MG63 (cell line): ENCODE data around the gene ATG4D. TPM values are rescaled to one million over a fixed set of nuclear protein-coding genes. Genes with fewer than 3 reads are reported as not detected.

Source experiments
- DNase-seq: peaks from one replicate; pipeline ENCODE4 v3.0.0-alpha.2; 2020
- H3K27me3 ChIP-seq: fragments of 250-450 bp; sonication (Bioruptor Pico); 2 replicates; pipeline ENCODE4 v1.5.1; 2020; ENCODE audit warnings: mild to moderate bottlenecking, moderate library complexity
- H3K36me3 ChIP-seq: fragments of 250-450 bp; sonication (Bioruptor Pico); 2 replicates; pipeline ENCODE4 v1.5.1; 2020; ENCODE audit warnings: mild to moderate bottlenecking, moderate library complexity
- H3K4me3 ChIP-seq: fragments of 250-450 bp; sonication (Bioruptor Pico); 2 replicates; pipeline ENCODE4 v1.5.1; 2020; ENCODE audit warnings: mild to moderate bottlenecking, moderate library complexity
- H3K9me3 ChIP-seq: fragments of 250-450 bp; sonication (Bioruptor Pico); 2 replicates; pipeline ENCODE4 v1.5.1; 2020; ENCODE audit warnings: mild to moderate bottlenecking, moderate library complexity
- total RNA-seq: library from RNA; depleted of rRNA; stranded (reverse); fragments of >200 nt; shearing (Covaris generic); gene quantifications from 2 replicates; pipeline ENCODE4 v1.2.3, GENCODE V29; 2014; ENCODE audit warnings: low replicate concordance; rRNA removed

ATG4D gene
- total RNA-seq, 1 experiment from 2014 or later: 27.0 TPM

GRCh38 chr19:10583036-10583776 lies 39.5 kb downstream of the ATG4D start:
- H3K9me3 ChIP-seq: no peaks in the 10 kb centered on the region
- no peak overlapping the region for H3K4me3 ChIP-seq
- H3K27me3 ChIP-seq: peaks cover 20% of the 10 kb centered on the region
- no peaks in the 10 kb centered on the region for H3K36me3 ChIP-seq
- DNase-seq: no peak

- H3K9me3 ChIP-seq: no peaks in the 10 kb centered on the region
- H3K27me3 ChIP-seq: peaks cover 23% of the 10 kb centered on the region
- H3K4me3 ChIP-seq: no peak overlapping the region
- DNase-seq: no peak
- H3K36me3 ChIP-seq: no peaks in the 10 kb centered on the region
Measured at GRCh38 chr19:10586396-10586795, 42.7 kb downstream of the ATG4D start.

GRCh38 chr19:10587022-10587838 lies 43.5 kb downstream of the ATG4D start, which contains the start of gene AP1M2:
AP1M2 (minus strand) TSS chr19:10587312; CDS start chr19:10587231, 81 bp downstream.
- no peaks in the 10 kb centered on the region for H3K36me3 ChIP-seq
- H3K27me3 ChIP-seq: peaks cover 23% of the 10 kb centered on the region
- no peak within 1 kb of the TSS for H3K4me3 ChIP-seq
- no peaks in the 10 kb centered on the region for H3K9me3 ChIP-seq
- DNase-seq: no peak

- H3K36me3 ChIP-seq: no peaks in the 10 kb centered on the region
- no peak for DNase-seq
- H3K9me3 ChIP-seq: no peaks in the 10 kb centered on the region
- H3K4me3 ChIP-seq: no peak overlapping the region
- H3K27me3 ChIP-seq: peaks cover 23% of the 10 kb centered on the region
Measured at GRCh38 chr19:10587839-10588150, 44.1 kb downstream of the ATG4D start.

GRCh38 chr19:10593148-10593547 lies 49.4 kb downstream of the ATG4D start:
- no peak for DNase-seq
- H3K36me3 ChIP-seq: no peaks in the 10 kb centered on the region
- no peaks in the 10 kb centered on the region for H3K9me3 ChIP-seq
- H3K27me3 ChIP-seq: peaks cover 16% of the 10 kb centered on the region
- no peak overlapping the region for H3K4me3 ChIP-seq

GRCh38 chr19:10593820-10594637 lies 50.3 kb downstream of the ATG4D start:
- no peak for DNase-seq
- no peaks in the 10 kb centered on the region for H3K36me3 ChIP-seq
- no peaks in the 10 kb centered on the region for H3K9me3 ChIP-seq
- peaks cover 18% of the 10 kb centered on the region for H3K27me3 ChIP-seq
- H3K4me3 ChIP-seq: no peak overlapping the region

- H3K4me3 ChIP-seq: no peak overlapping the region
- H3K27me3 ChIP-seq: peaks cover 38% of the 10 kb centered on the region
- DNase-seq: no peak
- H3K9me3 ChIP-seq: no peaks in the 10 kb centered on the region
- H3K36me3 ChIP-seq: no peaks in the 10 kb centered on the region
Measured at GRCh38 chr19:10600149-10600548, 56.4 kb downstream of the ATG4D start.

- Histone ChIP-seq H3K27me3 (peaks cover 32% of the 10 kb centered on the region), H3K36me3 (no peaks in the 10 kb centered on the region), H3K4me3 (peak overlapping the region; percentile 12; the same call in 1 of the 2 replicates), H3K9me3 (no peaks in the 10 kb centered on the region)
- no peak for DNase-seq
Measured at GRCh38 chr19:10601999-10602329, 58.3 kb downstream of the ATG4D start.

GRCh38 chr19:10602330-10603083 lies 58.8 kb downstream of the ATG4D start:
- peaks cover 31% of the 10 kb centered on the region for H3K27me3 ChIP-seq
- no peaks in the 10 kb centered on the region for H3K9me3 ChIP-seq
- H3K4me3 ChIP-seq: peak overlapping the region; percentile 66
- DNase-seq: peak; percentile 73
- H3K36me3 ChIP-seq: no peaks in the 10 kb centered on the region

Other genes with a start within 250 kb of the ATG4D start
- gene ZGLP1, start 234.1 kb upstream of the ATG4D start, total RNA-seq: 0.43 TPM in 1 of 2 replicates, not detected in the other
- 30.8 and 43.8 TPM in 2 replicates for gene FDX2, start 227.9 kb upstream of the ATG4D start, total RNA-seq
- 21.0 and 30.3 TPM in 2 replicates for gene RAVER1, start 210.4 kb upstream of the ATG4D start, total RNA-seq
- gene ICAM3, start 204.3 kb upstream of the ATG4D start, total RNA-seq: 20.4 and 31.7 TPM in 2 replicates
- gene TYK2, start 163.3 kb upstream of the ATG4D start, total RNA-seq: 87.9 and 124 TPM in 2 replicates
- gene CDC37, start 140.4 kb upstream of the ATG4D start, total RNA-seq: 485 and 519 TPM in 2 replicates
- 3.1 and 5.5 TPM in 2 replicates for gene PDE4A, start 123.4 kb upstream of the ATG4D start, total RNA-seq
- gene KEAP1, start 40.5 kb upstream of the ATG4D start, total RNA-seq: 172 and 247 TPM in 2 replicates
- not detected in 2 replicates for gene S1PR5, start 26.5 kb upstream of the ATG4D start, total RNA-seq
- gene KRI1, start 22.1 kb downstream of the ATG4D start, total RNA-seq: 31.7 and 43.3 TPM in 2 replicates
- 24.9 and 43.3 TPM in 2 replicates for gene CDKN2D, start 25.1 kb downstream of the ATG4D start, total RNA-seq
- 1.4 TPM in 1 of 2 replicates, not detected in the other for gene AP1M2, start 43.4 kb downstream of the ATG4D start, total RNA-seq
- gene SLC44A2, start 81.6 kb downstream of the ATG4D start, total RNA-seq: 0.54 and 3.3 TPM in 2 replicates
- gene ILF3, start 110.4 kb downstream of the ATG4D start, total RNA-seq: 273 and 320 TPM in 2 replicates
- 95.3 and 97.4 TPM in 2 replicates for gene QTRT1, start 157.5 kb downstream of the ATG4D start, total RNA-seq
- gene DNM2, start 174.2 kb downstream of the ATG4D start, total RNA-seq: 104 and 116 TPM in 2 replicates